Measurements from ENCODE around the gene BCAS1. TPM values are rescaled to one million over a fixed set of nuclear protein-coding genes. Genes with fewer than 3 reads are reported as not detected.
"Not testable (repeated sequence)": the region's sequence is repeated elsewhere in the genome, so short reads cannot be mapped to it uniquely, and the experiment has no call there.

BCAS1 gene
- total and polyA plus RNA-seq, 10 donors, result 0.23 to 1.3 (median 0.55) TPM; not detected in 2

DNA sequence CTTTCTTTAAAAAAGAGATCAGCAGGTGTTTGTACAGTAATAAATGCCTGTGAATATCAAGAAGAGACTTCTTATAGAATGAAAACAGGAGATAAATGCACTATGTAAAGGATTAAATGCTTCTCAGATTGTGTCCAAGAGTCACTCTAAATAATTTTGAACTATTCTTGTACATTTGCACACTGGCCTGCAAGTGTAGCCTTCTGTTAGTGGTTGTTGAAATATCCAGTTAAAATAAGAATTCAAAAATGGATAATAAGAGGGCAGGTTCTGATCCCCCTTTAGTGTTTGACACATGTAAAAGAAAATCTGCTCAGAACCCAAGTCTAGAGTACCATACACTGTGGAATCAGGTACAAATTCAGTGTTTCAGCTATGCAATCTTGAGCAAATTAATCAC lies 91.9 kb downstream of the BCAS1 start:
- Histone ChIP-seq H3K4me3 (no peak overlapping the region), H3K27ac (no peak overlapping the region), H3K9me3 (peaks cover 0 to 19% (median 6%) of the 10 kb centered on the region in 8 donors), H3K36me3 (no peaks in the 10 kb centered on the region), H3K4me1 (no peaks in the 10 kb centered on the region), H3K27me3 (replicated peaks in 1 of 7) (no peaks in the 10 kb centered on the region)
- intact Hi-C loops (cut with DNase I; ENCODE audit: low total_unique reads), result no loop called here
- TF ChIP-seq POLR2A (IDR thresholded peaks at IDR 0.05) (no peak), CTCF (IDR thresholded peaks at IDR 0.05 in 8 of 11, conservative IDR thresholded peaks at IDR 0.05 in 3 of 11) (no peak), POLR2AphosphoS5 (IDR thresholded peaks at IDR 0.05) (no peak)
- no peak for DNase-seq

DNA sequence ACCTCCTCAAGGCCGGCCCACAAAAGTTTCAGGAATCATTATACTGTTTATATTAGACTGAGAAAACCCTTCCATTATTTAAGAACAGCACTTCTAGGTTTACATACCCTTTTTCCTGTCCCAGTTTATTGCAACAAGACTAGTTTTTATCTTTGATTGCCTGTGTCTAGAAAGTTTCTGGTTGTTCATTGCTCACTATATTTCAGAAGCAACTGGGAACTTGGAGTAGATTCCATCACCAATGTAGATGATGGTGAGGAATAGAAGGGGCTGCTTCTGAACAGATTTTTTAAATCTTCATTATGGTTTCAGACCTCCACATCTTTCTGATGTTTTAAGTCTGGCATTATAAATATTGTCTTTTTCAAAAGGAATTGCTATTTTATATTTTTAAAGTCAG lies 93.0 kb downstream of the BCAS1 start:
- no peaks in the 10 kb centered on the region for H3K4me1 ChIP-seq
- H3K27me3 ChIP-seq (replicated peaks in 1 of 7), result no peaks in the 10 kb centered on the region
- no peak for DNase-seq
- WGBS, 5 donors, result 84 to 95% (median 89%) methylated on average over 1 of the region's 1 CpG
- no peak overlapping the region for H3K4me3 ChIP-seq
- no peak overlapping the region for H3K27ac ChIP-seq
- H3K9me3 ChIP-seq, result peaks cover 0 to 20% (median 6%) of the 10 kb centered on the region in 8 donors
- no peaks in the 10 kb centered on the region for H3K36me3 ChIP-seq
- intact Hi-C loops (cut with DNase I; ENCODE audit: low total_unique reads), result no loop called here
- TF ChIP-seq CTCF (IDR thresholded peaks at IDR 0.05 in 8 of 11, conservative IDR thresholded peaks at IDR 0.05 in 3 of 11) (no peak), POLR2A (IDR thresholded peaks at IDR 0.05) (no peak), POLR2AphosphoS5 (IDR thresholded peaks at IDR 0.05) (no peak)

- intact Hi-C loops (cut with DNase I; ENCODE audit: low total_unique reads), result no loop called here
- DNase-seq, result no peak
- no peaks in the 10 kb centered on the region for H3K27me3 ChIP-seq (replicated peaks in 1 of 7)
- no peak overlapping the region for H3K4me3 ChIP-seq
- TF ChIP-seq POLR2AphosphoS5 (IDR thresholded peaks at IDR 0.05) (no peak), CTCF (IDR thresholded peaks at IDR 0.05 in 8 of 11, conservative IDR thresholded peaks at IDR 0.05 in 3 of 11) (no peak), POLR2A (IDR thresholded peaks at IDR 0.05) (no peak)
- H3K36me3 ChIP-seq, result no peaks in the 10 kb centered on the region
- H3K9me3 ChIP-seq, result peaks cover 0 to 20% (median 6%) of the 10 kb centered on the region in 8 donors
- no peak overlapping the region for H3K27ac ChIP-seq
- H3K4me1 ChIP-seq, result no peaks in the 10 kb centered on the region
- 75 to 88% (median 83%) methylated on average over 5 of the region's 5 CpGs for WGBS, 5 donors
Measured at GRCh38 chr20:53975761-53976160, 94.6 kb downstream of the BCAS1 start.

DNA sequence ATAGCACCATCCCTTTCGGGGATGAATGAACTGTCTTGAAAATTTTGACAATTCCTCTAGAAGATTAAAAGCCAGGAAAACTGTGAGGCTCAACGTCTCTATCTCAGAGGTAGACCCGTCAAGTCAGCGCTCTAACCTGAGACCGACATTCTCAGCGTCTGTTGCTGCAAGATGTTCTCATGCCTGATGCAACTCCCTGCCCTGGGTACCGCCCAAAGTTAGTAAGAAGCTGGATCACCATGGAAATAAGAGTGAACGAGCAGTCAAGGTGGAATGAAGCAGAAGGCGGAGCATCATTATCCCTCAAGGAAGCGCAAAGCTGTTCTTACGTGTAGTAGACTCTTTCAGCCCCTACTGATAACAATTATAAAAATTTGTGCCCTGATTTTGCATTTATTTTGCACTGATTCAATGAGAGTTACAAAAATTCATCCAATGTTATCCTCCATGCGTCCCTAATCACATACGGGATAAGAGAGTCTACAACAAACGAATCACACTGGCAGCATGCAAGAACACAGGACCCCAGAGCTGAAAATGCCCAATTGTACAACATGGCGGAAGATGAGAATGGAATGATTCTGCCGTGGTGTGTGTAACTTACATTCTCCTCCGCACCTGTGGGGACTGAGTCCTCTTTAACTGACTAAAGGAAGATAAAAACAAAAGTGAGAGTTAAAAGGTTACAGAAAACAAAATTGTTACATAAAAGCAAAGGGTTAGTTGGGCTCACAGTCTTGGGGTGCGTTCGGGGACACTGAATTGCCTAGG lies 95.4 kb downstream of the BCAS1 start:
- Histone ChIP-seq H3K4me1 (no peaks in the 10 kb centered on the region), H3K36me3 (no peaks in the 10 kb centered on the region), H3K4me3 (no peak overlapping the region), H3K9me3 (peaks cover 0 to 20% (median 6%) of the 10 kb centered on the region in 8 donors), H3K27ac (no peak overlapping the region), H3K27me3 (replicated peaks in 1 of 7) (no peaks in the 10 kb centered on the region)
- TF ChIP-seq CTCF (IDR thresholded peaks at IDR 0.05 in 8 of 11, conservative IDR thresholded peaks at IDR 0.05 in 3 of 11), result no peak
- TF ChIP-seq POLR2AphosphoS5 (IDR thresholded peaks at IDR 0.05), result no peak
- no peak for TF ChIP-seq POLR2A (IDR thresholded peaks at IDR 0.05)
- WGBS, 5 donors, result 92 to 95% (median 92%) methylated on average over 19 of the region's 19 CpGs
- no peak for DNase-seq
- intact Hi-C loops (cut with DNase I; ENCODE audit: low total_unique reads), result no loop called here

DNA sequence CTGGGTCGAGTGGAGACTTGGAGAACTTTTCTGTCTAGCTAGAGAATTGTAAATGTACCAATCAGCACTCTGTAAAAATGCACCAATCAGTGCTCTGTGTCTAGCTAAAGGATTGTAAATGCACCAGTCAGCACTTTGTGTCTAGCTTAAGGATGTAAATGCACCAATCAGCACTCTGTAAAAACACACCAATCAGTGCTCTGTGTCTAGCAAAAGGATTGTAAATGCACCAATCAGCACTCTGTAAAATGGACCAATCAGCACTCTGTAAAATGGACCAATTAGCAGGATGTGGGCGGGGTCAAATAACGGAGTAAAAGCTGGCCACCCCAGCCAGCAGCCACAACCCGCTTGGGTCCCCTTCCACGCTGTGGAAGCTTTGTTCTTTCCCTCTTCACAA lies 96.5 kb downstream of the BCAS1 start:
- WGBS, 5 donors, result 70 to 83% (median 79%) methylated on average over 5 of the region's 5 CpGs
- intact Hi-C loops (cut with DNase I; ENCODE audit: low total_unique reads); DNase-seq; H3K4me1 ChIP-seq; H3K4me3 ChIP-seq; H3K36me3 ChIP-seq; H3K27ac ChIP-seq; H3K27me3 ChIP-seq (replicated peaks in 1 of 7): not testable (repeated sequence)
- H3K9me3 ChIP-seq, result peaks cover 0 to 20% (median 6%) of the 10 kb centered on the region in 8 donors
